Right hindlimb (tissue), 1 donor: ENCODE measurements around the gene ATP10A.
"Not testable (repeated sequence)": the region's sequence is repeated elsewhere in the genome, so short reads cannot be mapped to it uniquely, and the experiment has no call there.

Source experiments
- DNase-seq: peaks from one replicate; pipeline ENCODE4 v3.0.0-alpha.2; 2018

The ATP10A gene

DNA sequence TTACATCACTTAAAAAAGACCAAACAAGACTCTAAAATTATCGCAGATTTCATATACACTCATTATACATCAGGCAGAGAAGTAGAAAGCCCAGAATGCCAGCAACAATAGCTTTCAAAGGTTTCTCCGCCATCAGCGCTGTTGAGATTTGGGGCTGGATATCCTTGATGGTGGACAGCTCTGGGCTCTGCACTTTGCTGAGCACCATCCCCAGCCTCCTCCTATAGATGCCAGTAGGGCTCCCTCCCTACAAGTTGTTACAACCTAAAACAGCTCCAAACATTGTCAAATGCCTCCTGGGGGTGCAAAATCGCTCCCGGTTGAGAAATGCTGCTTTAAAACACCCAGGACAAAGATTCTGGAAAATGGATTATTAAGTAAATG lies 73.5 kb downstream of the ATP10A start:
- no peak for DNase-seq

- DNase-seq = no peak
These were observed 73.9 kb downstream of the ATP10A start for GRCh38 chr15:25789211-25789610.

- no peak for DNase-seq
These were observed 75.1 kb downstream of the ATP10A start for GRCh38 chr15:25787855-25788520.

GRCh38 chr15:25787381-25787780 lies 75.7 kb downstream of the ATP10A start:
- no peak for DNase-seq

DNA sequence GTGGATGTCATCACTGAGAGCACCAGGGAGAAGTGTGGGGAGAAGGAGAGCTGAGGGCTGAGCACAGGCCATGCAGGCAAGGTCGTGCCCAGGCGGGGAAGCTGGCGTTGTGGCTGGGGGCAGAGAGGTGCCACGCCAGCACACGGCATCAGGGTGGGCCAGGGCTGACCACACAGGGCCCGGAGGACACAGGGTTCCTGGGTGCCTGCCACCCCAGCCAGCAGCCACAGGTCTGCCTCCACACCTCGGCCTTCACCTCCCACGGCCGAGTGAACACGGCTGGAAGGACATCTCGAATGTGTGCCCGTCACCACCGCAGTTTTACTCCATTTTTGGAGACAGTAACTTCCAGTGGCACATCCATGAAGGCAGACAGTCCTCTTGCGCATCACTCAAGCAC lies 77.1 kb downstream of the ATP10A start:
- DNase-seq = no peak

- no peak for DNase-seq
These were observed 77.5 kb downstream of the ATP10A start for GRCh38 chr15:25785641-25786025.

- DNase-seq = no peak
These were observed 78.1 kb downstream of the ATP10A start for GRCh38 chr15:25784876-25785640.

GRCh38 chr15:25783607-25784540 lies 79.3 kb downstream of the ATP10A start:
- DNase-seq = no peak

DNA sequence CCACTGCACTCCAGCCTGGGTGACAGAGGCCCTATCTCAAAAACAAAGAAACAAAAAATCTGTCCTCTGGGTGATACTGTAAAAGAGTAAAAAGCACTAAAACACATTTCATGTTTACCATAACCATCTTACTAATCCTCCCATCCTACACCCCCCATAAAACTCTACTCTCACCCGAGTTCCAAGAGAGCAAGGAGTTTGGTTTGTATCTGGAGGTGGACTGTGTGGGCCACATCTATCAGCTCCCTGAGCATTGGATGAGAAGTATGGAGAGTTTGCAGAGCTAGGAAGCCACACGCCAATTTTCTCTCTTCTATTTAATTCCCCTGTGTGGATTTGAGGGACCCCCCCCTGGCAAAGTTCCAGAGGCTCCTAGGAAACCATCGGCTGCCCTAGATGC lies 80.0 kb downstream of the ATP10A start:
- DNase-seq = no peak

- no peak for DNase-seq
These were observed 82.5 kb downstream of the ATP10A start for GRCh38 chr15:25780479-25781255.

GRCh38 chr15:25778161-25778560 lies 85.0 kb downstream of the ATP10A start:
- no peak for DNase-seq

- no peak for DNase-seq
These were observed 86.1 kb downstream of the ATP10A start for GRCh38 chr15:25777037-25777436.

- no peak for DNase-seq
These were observed 86.9 kb downstream of the ATP10A start for GRCh38 chr15:25776071-25776746.

- peak; percentile 76 for DNase-seq
These were observed 87.7 kb downstream of the ATP10A start for GRCh38 chr15:25775317-25775912.

- no peak for DNase-seq
These were observed 88.3 kb downstream of the ATP10A start for GRCh38 chr15:25774871-25775270.

GRCh38 chr15:25773248-25773647 lies 89.9 kb downstream of the ATP10A start:
- DNase-seq = no peak

GRCh38 chr15:25772500-25772899 lies 90.6 kb downstream of the ATP10A start:
- no peak for DNase-seq

- not testable (repeated sequence) for DNase-seq
These were observed 91.4 kb downstream of the ATP10A start for GRCh38 chr15:25771736-25772135.

DNA sequence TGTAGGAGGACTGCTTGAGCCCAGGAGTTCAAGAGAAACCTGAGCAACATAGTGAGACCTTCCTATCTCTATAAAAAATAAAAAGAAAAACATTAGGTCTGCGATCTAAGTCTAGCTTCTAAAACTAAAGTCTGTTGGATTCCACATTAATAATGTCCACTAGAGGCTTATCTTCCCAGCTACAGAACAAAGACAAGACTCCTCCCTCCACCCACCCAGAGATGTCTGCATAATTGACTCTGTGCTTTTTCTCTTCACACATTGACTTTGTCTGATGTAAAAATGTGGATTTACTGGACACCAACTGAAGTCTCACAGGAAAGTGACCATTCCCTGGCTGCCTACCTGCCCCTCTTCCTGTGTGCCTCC lies 91.8 kb downstream of the ATP10A start:
- no peak for DNase-seq

DNA sequence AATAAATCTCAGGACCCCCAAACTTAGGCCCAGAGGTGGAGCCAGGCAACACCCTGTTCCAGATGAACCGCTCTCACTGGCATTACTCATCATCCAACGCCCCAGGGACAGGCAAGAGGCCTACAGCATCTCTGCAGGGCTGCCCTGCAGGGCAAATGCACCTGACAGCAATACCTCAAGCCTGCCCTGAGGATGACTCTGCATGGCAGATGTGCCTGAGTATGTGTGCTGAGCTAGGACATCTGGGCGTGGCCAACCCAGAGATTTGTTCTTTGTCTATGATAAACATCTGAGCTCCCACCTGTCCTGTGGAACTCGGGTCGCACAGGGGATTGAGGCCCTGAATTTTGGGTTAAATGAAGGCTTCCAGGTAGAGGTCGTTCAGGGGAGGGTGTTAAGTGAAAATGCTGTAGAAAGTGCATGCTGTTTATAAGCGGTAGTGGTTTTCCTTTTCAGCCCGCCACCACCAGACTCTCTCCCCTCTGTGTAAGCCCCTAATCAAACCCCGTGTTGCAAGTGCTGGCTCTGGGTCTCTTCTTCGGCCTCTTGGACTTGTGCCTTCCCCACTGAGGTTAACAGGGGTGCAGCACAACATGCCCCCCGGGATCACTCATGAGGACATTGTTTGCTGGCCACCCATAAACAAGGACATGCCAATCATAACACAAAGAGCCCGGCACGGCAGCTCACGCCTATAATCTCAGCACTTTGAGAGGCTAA lies 92.3 kb downstream of the ATP10A start:
- DNase-seq = no peak

- no peak for DNase-seq
These were observed 93.1 kb downstream of the ATP10A start for GRCh38 chr15:25770031-25770430.
